ENCODE measurements around the gene BDKRB2. TPM values are rescaled to one million over a fixed set of nuclear protein-coding genes. Genes with fewer than 3 reads are reported as not detected.

Gene BDKRB2
- total RNA-seq, 1 experiment from 2014 or later, result 0.05 TPM

- in situ Hi-C loops (cut with HindIII; ENCODE audit: low pct_unique_long_range_greater_than_20kb, low sequenced_read_pairs), result no loop called here
- H3K4me1 ChIP-seq (ENCODE audit: control insufficient read depth, insufficient read depth, low read length), result no peaks in the 10 kb centered on the region
- ATAC-seq, result peak; percentile 85
- no peak for DNase-seq (ENCODE audit: low read depth, low spot score)
- intact Hi-C loops (cut with micrococcal nuclease; ENCODE audit: unreplicated experiment), result no loop called here
- no TSS peak for BruUV-seq (replicated peaks)
- H3K36me3 ChIP-seq (ENCODE audit: control insufficient read depth, insufficient read depth, low read length), result no peaks in the 10 kb centered on the region
- peak; percentile 58 for TF ChIP-seq CTCF (IDR thresholded peaks at IDR 0.05)
- no peak for TF ChIP-seq REST (IDR thresholded peaks at IDR 0.05; ENCODE audit: insufficient read depth in 1 of 2, low read depth in 2 of 2, low read length in 1 of 2)
- H3K9me3 ChIP-seq (ENCODE audit: control insufficient read depth, insufficient read depth, low read depth, low read length), result no peaks in the 10 kb centered on the region
- no peaks in the 10 kb centered on the region for H3K27me3 ChIP-seq (ENCODE audit: control insufficient read depth, insufficient read depth, low read length)
- no peak overlapping the region for H3K27ac ChIP-seq (ENCODE audit: low read length)
- POLR2A ChIA-PET, result no interaction called here
- CTCF ChIA-PET, result no interaction called here
- H3K4me3 ChIP-seq (ENCODE audit: low read depth in 2 of 2, low read length in 2 of 2), result no peak overlapping the region
Measured at GRCh38 chr14:96264853-96265252, 60.2 kb downstream of the BDKRB2 start.

- DNase-seq (ENCODE audit: low read depth, low spot score), result no peak
- CTCF ChIA-PET, result no interaction called here
- POLR2A ChIA-PET, result no interaction called here
Measured at GRCh38 chr14:96265383-96266095, 60.9 kb downstream of the BDKRB2 start.

More at GRCh38 chr14:96265383-96266095, 60.9 kb downstream of the BDKRB2 start:
- no peaks in the 10 kb centered on the region for H3K27me3 ChIP-seq (ENCODE audit: control insufficient read depth, insufficient read depth, low read length)
- TF ChIP-seq TCF7L2 (IDR thresholded peaks at IDR 0.05; ENCODE audit: low read depth, low read length), result no peak
- no peak for TF ChIP-seq REST (IDR thresholded peaks at IDR 0.05; ENCODE audit: insufficient read depth in 1 of 2, low read depth in 2 of 2, low read length in 1 of 2)
- TF ChIP-seq POLR2AphosphoS5 (IDR thresholded peaks at IDR 0.05; ENCODE audit: low read depth, low read length), result no peak
- TF ChIP-seq CTCF (IDR thresholded peaks at IDR 0.05), result no peak
- no peak for TF ChIP-seq SIN3A (IDR thresholded peaks at IDR 0.05; ENCODE audit: borderline replicate concordance, insufficient read depth, low read depth, low read length)
- no peaks in the 10 kb centered on the region for H3K36me3 ChIP-seq (ENCODE audit: control insufficient read depth, insufficient read depth, low read length)
- no peak overlapping the region for H3K4me3 ChIP-seq (ENCODE audit: low read depth in 2 of 2, low read length in 2 of 2)
- no TSS peak for BruUV-seq (replicated peaks)
- no peaks in the 10 kb centered on the region for H3K4me1 ChIP-seq (ENCODE audit: control insufficient read depth, insufficient read depth, low read length)
- no peak overlapping the region for H3K27ac ChIP-seq (ENCODE audit: low read length)
- intact Hi-C loops (cut with micrococcal nuclease; ENCODE audit: unreplicated experiment) (no loop called here), in situ Hi-C loops (cut with HindIII; ENCODE audit: low pct_unique_long_range_greater_than_20kb, low sequenced_read_pairs) (no loop called here)
- no peaks in the 10 kb centered on the region for H3K9me3 ChIP-seq (ENCODE audit: control insufficient read depth, insufficient read depth, low read depth, low read length)
- no peak for ATAC-seq
